Measurements from ENCODE around the gene ITGA7.

ITGA7 gene

GRCh38 chr12:55705782-55706402, 1.8 kb downstream of the ITGA7 start:
- ATAC-seq (ENCODE audit: low read depth), result no peak
- no peak overlapping the region for H3K4me3 ChIP-seq (ENCODE audit: severe bottlenecking)
- no peak overlapping the region for H3K27ac ChIP-seq (ENCODE audit: poor library complexity, severe bottlenecking)
- TF ChIP-seq CTCF (IDR thresholded peaks at IDR 0.05; ENCODE audit: poor library complexity, severe bottlenecking), result no peak
- H3K27me3 ChIP-seq (ENCODE audit: insufficient read depth, poor library complexity, severe bottlenecking), result peaks cover 21% of the 10 kb centered on the region
- DNase-seq (ENCODE audit: low spot score), result no peak
- peaks cover under 1% of the 10 kb centered on the region for H3K4me1 ChIP-seq (ENCODE audit: insufficient read depth, poor library complexity, severe bottlenecking)
- no peaks in the 10 kb centered on the region for H3K36me3 ChIP-seq (ENCODE audit: low read depth)
- no peaks in the 10 kb centered on the region for H3K9me3 ChIP-seq (ENCODE audit: severe bottlenecking)

GRCh38 chr12:55704824-55705718, 2.6 kb downstream of the ITGA7 start:
- H3K36me3 ChIP-seq (ENCODE audit: low read depth), result no peaks in the 10 kb centered on the region

GRCh38 chr12:55703901-55704761, 3.6 kb downstream of the ITGA7 start:
- Histone ChIP-seq H3K4me3 (ENCODE audit: severe bottlenecking) (no peak overlapping the region), H3K27me3 (ENCODE audit: insufficient read depth, poor library complexity, severe bottlenecking) (peaks cover 18% of the 10 kb centered on the region), H3K9me3 (ENCODE audit: severe bottlenecking) (no peaks in the 10 kb centered on the region), H3K36me3 (ENCODE audit: low read depth) (no peaks in the 10 kb centered on the region), H3K27ac (ENCODE audit: poor library complexity, severe bottlenecking) (no peak overlapping the region), H3K4me1 (ENCODE audit: insufficient read depth, poor library complexity, severe bottlenecking) (peaks cover 6% of the 10 kb centered on the region)
- ATAC-seq (ENCODE audit: low read depth) (no peak), DNase-seq (ENCODE audit: low spot score) (no peak)
- TF ChIP-seq CTCF (IDR thresholded peaks at IDR 0.05; ENCODE audit: poor library complexity, severe bottlenecking), result no peak

More at GRCh38 chr12:55704824-55705718, 2.6 kb downstream of the ITGA7 start:
- Histone ChIP-seq H3K4me1 (ENCODE audit: insufficient read depth, poor library complexity, severe bottlenecking) (peaks cover 6% of the 10 kb centered on the region), H3K27ac (ENCODE audit: poor library complexity, severe bottlenecking) (no peak overlapping the region), H3K9me3 (ENCODE audit: severe bottlenecking) (no peaks in the 10 kb centered on the region), H3K27me3 (ENCODE audit: insufficient read depth, poor library complexity, severe bottlenecking) (peaks cover 21% of the 10 kb centered on the region), H3K4me3 (ENCODE audit: severe bottlenecking) (no peak overlapping the region)
- no peak for TF ChIP-seq CTCF (IDR thresholded peaks at IDR 0.05; ENCODE audit: poor library complexity, severe bottlenecking)
- ATAC-seq (ENCODE audit: low read depth) (no peak), DNase-seq (ENCODE audit: low spot score) (no peak)

GRCh38 chr12:55703288-55703687, 4.4 kb downstream of the ITGA7 start:
- Histone ChIP-seq H3K4me1 (ENCODE audit: insufficient read depth, poor library complexity, severe bottlenecking) (peaks cover 6% of the 10 kb centered on the region), H3K27ac (ENCODE audit: poor library complexity, severe bottlenecking) (no peak overlapping the region), H3K4me3 (ENCODE audit: severe bottlenecking) (no peak overlapping the region), H3K27me3 (ENCODE audit: insufficient read depth, poor library complexity, severe bottlenecking) (peaks cover 9% of the 10 kb centered on the region), H3K9me3 (ENCODE audit: severe bottlenecking) (no peaks in the 10 kb centered on the region), H3K36me3 (ENCODE audit: low read depth) (no peaks in the 10 kb centered on the region)
- no peak for TF ChIP-seq CTCF (IDR thresholded peaks at IDR 0.05; ENCODE audit: poor library complexity, severe bottlenecking)
- no peak for ATAC-seq (ENCODE audit: low read depth)
- DNase-seq (ENCODE audit: low spot score), result no peak
